GM23338 (cell line): Measurements from ENCODE around the gene ABCD3. TPM values are rescaled to one million over a fixed set of nuclear protein-coding genes. Genes with fewer than 3 reads are reported as not detected.

Experiments
- ATAC-seq: fragments of 200-7000 bp; cut with Tn5 transposase; 3 replicates; pipeline ENCODE4 v1.9.1; 2020
- DNase-seq: peaks from one replicate; pipeline ENCODE4 v3.0.0-alpha.2; 2015; ENCODE audit warnings: low spot score
- H2AFZ ChIP-seq: fragments of 200-600 bp; sonication (generic); 2 replicates; pipeline ENCODE4 v1.8.0; 2016; ENCODE audit warnings: antibody characterized with exemption, mild to moderate bottlenecking, moderate library complexity
- H3F3A ChIP-seq: fragments of 200-600 bp; sonication (generic); replicated peaks from 2 replicates; pipeline ENCODE4 v1.8.0; 2017; ENCODE audit warnings: antibody characterized with exemption, mixed run types, low read depth
- H3K27ac ChIP-seq: fragments of 200-600 bp; sonication (generic); 2 replicates; pipeline ENCODE4 v1.6.1; 2016; ENCODE audit warnings: low read depth
- H3K27me3 ChIP-seq: fragments of 200-600 bp; sonication (generic); 2 replicates; pipeline ENCODE4 v1.8.0; 2016; ENCODE audit warnings: mild to moderate bottlenecking, mixed run types, moderate library complexity; ENCODE audit not compliant: insufficient read depth
- H3K36me3 ChIP-seq: fragments of 200-600 bp; sonication (generic); 2 replicates; pipeline ENCODE4 v1.8.0; 2016; ENCODE audit warnings: mild to moderate bottlenecking; ENCODE audit not compliant: insufficient read depth
- H3K4me1 ChIP-seq: fragments of 200-600 bp; sonication (generic); 2 replicates; pipeline ENCODE4 v1.8.0; 2016; ENCODE audit warnings: mild to moderate bottlenecking, moderate library complexity; ENCODE audit not compliant: insufficient read depth
- H3K4me2 ChIP-seq: fragments of 200-600 bp; sonication (generic); 2 replicates; pipeline ENCODE4 v1.7.1; 2017; ENCODE audit warnings: mixed run types
- H3K4me3 ChIP-seq: fragments of 200-600 bp; sonication (generic); 2 replicates; pipeline ENCODE4 v1.6.1; 2016; ENCODE audit warnings: mixed run types
- H3K79me2 ChIP-seq: fragments of 200-600 bp; sonication (generic); replicated peaks from 2 replicates; pipeline ENCODE4 v1.8.0; 2017; ENCODE audit warnings: mild to moderate bottlenecking; ENCODE audit not compliant: insufficient read depth
- H3K9me2 ChIP-seq: fragments of 200-600 bp; sonication (generic); 2 replicates; pipeline ENCODE4 v1.8.0; 2017; ENCODE audit not compliant: insufficient read depth
- H4K20me1 ChIP-seq: fragments of 200-600 bp; sonication (generic); replicated peaks from 2 replicates; pipeline ENCODE4 v1.8.0; 2017; ENCODE audit warnings: mild to moderate bottlenecking; ENCODE audit not compliant: insufficient read depth
- H3K27ac Mint-ChIP-seq: 2 replicates; pipeline ENCODE4 v1.8.0; 2020; ENCODE audit warnings: inconsistent platforms, mild to moderate bottlenecking, moderate library complexity, mixed read lengths
- H3K27me3 Mint-ChIP-seq: 3 replicates; pipeline ENCODE4 v1.8.0; 2022; ENCODE audit warnings: low read depth, mild to moderate bottlenecking, moderate library complexity, mixed read lengths, inconsistent platforms; ENCODE audit not compliant: insufficient read depth, poor library complexity
- H3K36me3 Mint-ChIP-seq: 3 replicates; pipeline ENCODE4 v1.8.0; 2021; ENCODE audit warnings: low read depth, mild to moderate bottlenecking, inconsistent platforms, moderate library complexity, mixed read lengths
- H3K4me1 Mint-ChIP-seq: 3 replicates; pipeline ENCODE4 v1.8.0; 2020; ENCODE audit warnings: mild to moderate bottlenecking, inconsistent platforms, mixed read lengths
- H3K4me3 Mint-ChIP-seq: 3 replicates; pipeline ENCODE4 v1.8.0; 2021; ENCODE audit warnings: moderate library complexity, mild to moderate bottlenecking, inconsistent platforms, mixed read lengths
- H3K9me3 Mint-ChIP-seq: 3 replicates; pipeline ENCODE4 v1.8.0; 2020; ENCODE audit warnings: moderate library complexity, mild to moderate bottlenecking, inconsistent platforms, mixed read lengths
- CREB1 ChIP-seq: fragments of 250-450 bp; sonication (Bioruptor Pico); IDR thresholded peaks from 2 replicates; pipeline ENCODE4 v1.5.0; 2020; ENCODE audit warnings: low read depth, mild to moderate bottlenecking, moderate library complexity
- CTCF ChIP-seq, 2 experiments: fragments of 200-600 bp in 1 of 2; sonication (generic) in 1 of 2; conservative IDR thresholded peaks; 2 replicates each; pipeline versions ENCODE4 v1.5.1 to v1.6.1; 2016 to 2017; ENCODE audit warnings: antibody characterized with exemption in 2 of 2, low read depth in 2 of 2, mild to moderate bottlenecking in 2 of 2, moderate library complexity in 1 of 2
- ETS1 ChIP-seq: IDR thresholded peaks from 2 replicates; pipeline ENCODE4 v1.6.1; 2016; ENCODE audit warnings: antibody characterized with exemption
- EZH2 ChIP-seq: fragments of 200-600 bp; sonication (generic); IDR thresholded peaks from one replicate; pipeline ENCODE4 v1.8.0; 2017; ENCODE audit warnings: antibody characterized with exemption, mild to moderate bottlenecking, low read depth; ENCODE audit not compliant: unreplicated experiment
- EZH2phosphoT487 ChIP-seq: fragments of 200-600 bp; sonication (generic); IDR thresholded peaks from one replicate; pipeline ENCODE4 v1.8.1; 2018; ENCODE audit warnings: antibody characterized with exemption; ENCODE audit not compliant: unreplicated experiment
- NANOG ChIP-seq: IDR thresholded peaks from 2 replicates; pipeline ENCODE4 v1.6.1; 2016; ENCODE audit warnings: antibody characterized with exemption, borderline replicate concordance
- REST ChIP-seq: IDR thresholded peaks from one replicate; pipeline ENCODE4 v1.6.1; 2018; ENCODE audit warnings: antibody characterized with exemption; ENCODE audit not compliant: unreplicated experiment
- STAT1 ChIP-seq: IDR thresholded peaks from one replicate; pipeline ENCODE4 v1.6.1; 2016; ENCODE audit warnings: antibody characterized with exemption; ENCODE audit not compliant: unreplicated experiment
- ZNF114 ChIP-seq: fragments of 250-450 bp; sonication (Bioruptor Pico); IDR thresholded peaks from 2 replicates; pipeline ENCODE4 v1.5.0; 2020; ENCODE audit warnings: mild to moderate bottlenecking, moderate library complexity
- ZNF331 ChIP-seq: fragments of 250-450 bp; sonication (Bioruptor Pico); IDR thresholded peaks from 2 replicates; pipeline ENCODE4 v1.5.0; 2020; ENCODE audit warnings: low read depth, mild to moderate bottlenecking, moderate library complexity
- ZNF462 ChIP-seq: fragments of 250-450 bp; sonication (Bioruptor Pico); IDR thresholded peaks from 2 replicates; pipeline ENCODE4 v1.5.0; 2020; ENCODE audit warnings: mild to moderate bottlenecking, moderate library complexity
- polyA plus RNA-seq: library from polyadenylated mRNA; unstranded; fragments of >200 nt; fragmentation: Nextera tagmentation; extraction: Ambion mirVana; gene quantifications from 2 replicates; pipeline ENCODE4 v1.2.1, GENCODE V29; 2016
- total RNA-seq: library from RNA; depleted of rRNA; stranded (reverse); fragments of >200 nt; shearing (Covaris generic); gene quantifications from 2 replicates; pipeline ENCODE4 v1.2.3, GENCODE V29; 2014

Gene ABCD3
- total and polyA plus RNA-seq, 2 experiments from 2014 or later = 12.3 to 24.0 TPM

- Mint-ChIP-seq H3K27ac (no peak overlapping the region), H3K36me3 (no peaks in the 10 kb centered on the region), H3K27me3 (no peaks in the 10 kb centered on the region), H3K9me3 (no peaks in the 10 kb centered on the region), H3K4me1 (peaks cover 23% of the 10 kb centered on the region), H3K4me3 (no peak overlapping the region)
- no peak for TF ChIP-seq EZH2
- TF ChIP-seq REST = no peak
- TF ChIP-seq ZNF331 (CRISPR knock-in tag) = no peak
- TF ChIP-seq NANOG = no peak
- no peak for TF ChIP-seq STAT1
- TF ChIP-seq CREB1 (CRISPR knock-in tag) = no peak
- TF ChIP-seq ZNF462 (CRISPR knock-in tag) = no peak
- no peak for TF ChIP-seq CTCF (conservative IDR thresholded peaks at IDR 0.05; ENCODE audit: low read depth in 2 of 2)
- TF ChIP-seq ETS1 = no peak
- TF ChIP-seq ZNF114 (CRISPR knock-in tag) = no peak
- no peak for TF ChIP-seq EZH2phosphoT487
- H3K4me3 ChIP-seq = no peak overlapping the region
- no peak overlapping the region for H2AFZ ChIP-seq
- H4K20me1 ChIP-seq = no peaks in the 10 kb centered on the region; the same call in 1 of the 2 replicates
- ATAC-seq = no peak
- H3K36me3 ChIP-seq = peaks cover under 1% of the 10 kb centered on the region; the same call in 1 of the 2 replicates
- no peak overlapping the region for H3K4me2 ChIP-seq
- H3K4me1 ChIP-seq = peaks cover 20% of the 10 kb centered on the region
- peaks cover 6% of the 10 kb centered on the region for H3F3A ChIP-seq
- no peak for DNase-seq
- H3K9me2 ChIP-seq = no peaks in the 10 kb centered on the region
- H3K79me2 ChIP-seq = no peaks in the 10 kb centered on the region
- no peak overlapping the region for H3K27ac ChIP-seq
- H3K27me3 ChIP-seq = no peaks in the 10 kb centered on the region
Observed at GRCh38 chr1:94524531-94524930, 106.3 kb downstream of the ABCD3 start.
